ENCODE data around the gene ARHGEF7.

ARHGEF7 gene

GRCh38 chr13:111239764-111240670, 124.9 kb downstream of the ARHGEF7 start:
- no peaks in the 10 kb centered on the region for H3K27me3 ChIP-seq (ENCODE audit: control insufficient read depth in 1 of 2, insufficient read depth in 2 of 2, low read length in 2 of 2)
- H3K9me3 ChIP-seq (ENCODE audit: low read length): no peaks in the 10 kb centered on the region
- H3K4me3 ChIP-seq (ENCODE audit: low read depth in 1 of 2, low read length in 2 of 2): no peak overlapping the region
- H3K4me1 ChIP-seq (ENCODE audit: insufficient read depth, low read length): no peaks in the 10 kb centered on the region
- H3K27ac ChIP-seq (ENCODE audit: low read depth, low read length): no peak overlapping the region
- H3K36me3 ChIP-seq (ENCODE audit: insufficient read depth, low read length): peaks cover 9% of the 10 kb centered on the region
- no peak overlapping the region for H3K9ac ChIP-seq (ENCODE audit: low read length)

GRCh38 chr13:111241006-111241755, 126.1 kb downstream of the ARHGEF7 start:
- no peak overlapping the region for H3K9ac ChIP-seq (ENCODE audit: low read length)

GRCh38 chr13:111241862-111242261, 126.8 kb downstream of the ARHGEF7 start:
- Histone ChIP-seq H3K27ac (ENCODE audit: low read depth, low read length) (no peak overlapping the region), H3K4me3 (ENCODE audit: low read depth in 1 of 2, low read length in 2 of 2) (no peak overlapping the region), H3K4me1 (ENCODE audit: insufficient read depth, low read length) (no peaks in the 10 kb centered on the region), H3K9me3 (ENCODE audit: low read length) (no peaks in the 10 kb centered on the region), H3K36me3 (ENCODE audit: insufficient read depth, low read length) (peaks cover 19% of the 10 kb centered on the region), H3K27me3 (ENCODE audit: control insufficient read depth in 1 of 2, insufficient read depth in 2 of 2, low read length in 2 of 2) (no peaks in the 10 kb centered on the region), H3K9ac (ENCODE audit: low read length) (no peak overlapping the region)

More at GRCh38 chr13:111241006-111241755, 126.1 kb downstream of the ARHGEF7 start:
- Histone ChIP-seq H3K36me3 (ENCODE audit: insufficient read depth, low read length) (peaks cover 19% of the 10 kb centered on the region), H3K4me3 (ENCODE audit: low read depth in 1 of 2, low read length in 2 of 2) (no peak overlapping the region), H3K27me3 (ENCODE audit: control insufficient read depth in 1 of 2, insufficient read depth in 2 of 2, low read length in 2 of 2) (no peaks in the 10 kb centered on the region), H3K27ac (ENCODE audit: low read depth, low read length) (no peak overlapping the region), H3K9me3 (ENCODE audit: low read length) (no peaks in the 10 kb centered on the region), H3K4me1 (ENCODE audit: insufficient read depth, low read length) (no peaks in the 10 kb centered on the region)

GRCh38 chr13:111242585-111242984, 127.5 kb downstream of the ARHGEF7 start:
- Histone ChIP-seq H3K4me1 (ENCODE audit: insufficient read depth, low read length) (peaks cover 2% of the 10 kb centered on the region), H3K36me3 (ENCODE audit: insufficient read depth, low read length) (peaks cover 19% of the 10 kb centered on the region), H3K27ac (ENCODE audit: low read depth, low read length) (no peak overlapping the region), H3K9ac (ENCODE audit: low read length) (no peak overlapping the region), H3K9me3 (ENCODE audit: low read length) (no peaks in the 10 kb centered on the region), H3K4me3 (ENCODE audit: low read depth in 1 of 2, low read length in 2 of 2) (no peak overlapping the region), H3K27me3 (ENCODE audit: control insufficient read depth in 1 of 2, insufficient read depth in 2 of 2, low read length in 2 of 2) (no peaks in the 10 kb centered on the region)

GRCh38 chr13:111243981-111244380, 128.9 kb downstream of the ARHGEF7 start:
- Histone ChIP-seq H3K9me3 (ENCODE audit: low read length) (no peaks in the 10 kb centered on the region), H3K36me3 (ENCODE audit: insufficient read depth, low read length) (peaks cover 19% of the 10 kb centered on the region), H3K4me1 (ENCODE audit: insufficient read depth, low read length) (peaks cover 5% of the 10 kb centered on the region)

GRCh38 chr13:111245576-111246384, 130.7 kb downstream of the ARHGEF7 start:
- H3K27me3 ChIP-seq (ENCODE audit: control insufficient read depth in 1 of 2, insufficient read depth in 2 of 2, low read length in 2 of 2): no peaks in the 10 kb centered on the region
- no peaks in the 10 kb centered on the region for H3K9me3 ChIP-seq (ENCODE audit: low read length)
- peaks cover 5% of the 10 kb centered on the region for H3K4me1 ChIP-seq (ENCODE audit: insufficient read depth, low read length)
- H3K27ac ChIP-seq (ENCODE audit: low read depth, low read length): no peak overlapping the region
- H3K9ac ChIP-seq (ENCODE audit: low read length): no peak overlapping the region
- H3K4me3 ChIP-seq (ENCODE audit: low read depth in 1 of 2, low read length in 2 of 2): no peak overlapping the region
- peaks cover 26% of the 10 kb centered on the region for H3K36me3 ChIP-seq (ENCODE audit: insufficient read depth, low read length)

More at GRCh38 chr13:111243981-111244380, 128.9 kb downstream of the ARHGEF7 start:
- Histone ChIP-seq H3K27me3 (ENCODE audit: control insufficient read depth in 1 of 2, insufficient read depth in 2 of 2, low read length in 2 of 2) (no peaks in the 10 kb centered on the region), H3K27ac (ENCODE audit: low read depth, low read length) (no peak overlapping the region), H3K9ac (ENCODE audit: low read length) (no peak overlapping the region), H3K4me3 (ENCODE audit: low read depth in 1 of 2, low read length in 2 of 2) (no peak overlapping the region)

- H3K27me3 ChIP-seq (ENCODE audit: control insufficient read depth in 1 of 2, insufficient read depth in 2 of 2, low read length in 2 of 2): no peaks in the 10 kb centered on the region
- no peak overlapping the region for H3K4me3 ChIP-seq (ENCODE audit: low read depth in 1 of 2, low read length in 2 of 2)
- H3K9me3 ChIP-seq (ENCODE audit: low read length): no peaks in the 10 kb centered on the region
- peaks cover 33% of the 10 kb centered on the region for H3K36me3 ChIP-seq (ENCODE audit: insufficient read depth, low read length)
- no peak overlapping the region for H3K27ac ChIP-seq (ENCODE audit: low read depth, low read length)
- H3K9ac ChIP-seq (ENCODE audit: low read length): no peak overlapping the region
- peaks cover 5% of the 10 kb centered on the region for H3K4me1 ChIP-seq (ENCODE audit: insufficient read depth, low read length)
Measured at GRCh38 chr13:111247552-111247951, 132.4 kb downstream of the ARHGEF7 start.

GRCh38 chr13:111248822-111249221, 133.7 kb downstream of the ARHGEF7 start:
- no peaks in the 10 kb centered on the region for H3K9me3 ChIP-seq (ENCODE audit: low read length)
- H3K27ac ChIP-seq (ENCODE audit: low read depth, low read length): no peak overlapping the region
- H3K4me1 ChIP-seq (ENCODE audit: insufficient read depth, low read length): peaks cover 5% of the 10 kb centered on the region
- H3K9ac ChIP-seq (ENCODE audit: low read length): no peak overlapping the region
- H3K27me3 ChIP-seq (ENCODE audit: control insufficient read depth in 1 of 2, insufficient read depth in 2 of 2, low read length in 2 of 2): no peaks in the 10 kb centered on the region
- H3K36me3 ChIP-seq (ENCODE audit: insufficient read depth, low read length): peaks cover 33% of the 10 kb centered on the region
- H3K4me3 ChIP-seq (ENCODE audit: low read depth in 1 of 2, low read length in 2 of 2): no peak overlapping the region

- H3K9me3 ChIP-seq (ENCODE audit: low read length): no peaks in the 10 kb centered on the region
- H3K4me1 ChIP-seq (ENCODE audit: insufficient read depth, low read length): peaks cover 5% of the 10 kb centered on the region
- H3K9ac ChIP-seq (ENCODE audit: low read length): no peak overlapping the region
- H3K27me3 ChIP-seq (ENCODE audit: control insufficient read depth in 1 of 2, insufficient read depth in 2 of 2, low read length in 2 of 2): no peaks in the 10 kb centered on the region
- no peak overlapping the region for H3K4me3 ChIP-seq (ENCODE audit: low read depth in 1 of 2, low read length in 2 of 2)
- no peak overlapping the region for H3K27ac ChIP-seq (ENCODE audit: low read depth, low read length)
- peaks cover 26% of the 10 kb centered on the region for H3K36me3 ChIP-seq (ENCODE audit: insufficient read depth, low read length)
Measured at GRCh38 chr13:111249637-111250360, 134.7 kb downstream of the ARHGEF7 start.

- peaks cover 15% of the 10 kb centered on the region for H3K36me3 ChIP-seq (ENCODE audit: insufficient read depth, low read length)
- no peak overlapping the region for H3K4me3 ChIP-seq (ENCODE audit: low read depth in 1 of 2, low read length in 2 of 2)
- no peak overlapping the region for H3K9ac ChIP-seq (ENCODE audit: low read length)
- no peaks in the 10 kb centered on the region for H3K27me3 ChIP-seq (ENCODE audit: control insufficient read depth in 1 of 2, insufficient read depth in 2 of 2, low read length in 2 of 2)
- no peak overlapping the region for H3K27ac ChIP-seq (ENCODE audit: low read depth, low read length)
- no peaks in the 10 kb centered on the region for H3K9me3 ChIP-seq (ENCODE audit: low read length)
- H3K4me1 ChIP-seq (ENCODE audit: insufficient read depth, low read length): peaks cover 5% of the 10 kb centered on the region
Measured at GRCh38 chr13:111251646-111252445, 136.7 kb downstream of the ARHGEF7 start.

Measured in muscle layer of colon (tissue), 2 donors.